H4 (cell line): ENCODE data around the gene RAD23A. TPM values are rescaled to one million over a fixed set of nuclear protein-coding genes. Genes with fewer than 3 reads are reported as not detected.

ENCODE experiments used
- DNase-seq: peaks from one replicate; pipeline ENCODE4 v3.0.0-alpha.2; 2015; ENCODE audit warnings: low spot score
- total RNA-seq: library from RNA; depleted of rRNA; stranded (reverse); fragments of >200 nt; shearing (Covaris generic); gene quantifications from 2 replicates; pipeline ENCODE4 v1.2.3, GENCODE V29; 2014

The RAD23A gene
- total RNA-seq, 1 experiment from 2014 or later, result 209 TPM

DNA sequence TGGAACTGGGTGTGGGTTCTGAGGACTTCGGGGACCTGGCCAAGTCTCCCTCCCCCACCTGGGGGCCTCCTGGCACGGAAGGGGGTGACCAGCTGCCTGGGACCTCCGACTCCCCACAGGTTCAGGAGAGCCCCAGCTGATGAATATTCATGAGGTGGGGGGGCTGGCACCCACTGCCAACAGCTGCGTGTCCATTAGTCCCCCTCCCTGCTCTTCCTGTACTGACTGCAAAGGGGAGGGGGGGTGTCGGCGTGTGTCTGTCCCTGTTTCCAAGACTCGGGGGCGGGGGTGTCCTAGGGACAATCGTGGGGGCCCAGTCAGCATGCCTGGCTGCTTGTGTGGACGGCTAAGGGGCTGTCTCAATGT lies 39.0 kb downstream of the RAD23A start:
- DNase-seq, result no peak

GRCh38 chr19:12985049-12985776 lies 39.6 kb downstream of the RAD23A start:
- peak; percentile 79 for DNase-seq

- DNase-seq, result no peak
Observed at GRCh38 chr19:12986726-12987125, 41.1 kb downstream of the RAD23A start.

GRCh38 chr19:12987190-12987589 lies 41.5 kb downstream of the RAD23A start:
- no peak for DNase-seq

DNA sequence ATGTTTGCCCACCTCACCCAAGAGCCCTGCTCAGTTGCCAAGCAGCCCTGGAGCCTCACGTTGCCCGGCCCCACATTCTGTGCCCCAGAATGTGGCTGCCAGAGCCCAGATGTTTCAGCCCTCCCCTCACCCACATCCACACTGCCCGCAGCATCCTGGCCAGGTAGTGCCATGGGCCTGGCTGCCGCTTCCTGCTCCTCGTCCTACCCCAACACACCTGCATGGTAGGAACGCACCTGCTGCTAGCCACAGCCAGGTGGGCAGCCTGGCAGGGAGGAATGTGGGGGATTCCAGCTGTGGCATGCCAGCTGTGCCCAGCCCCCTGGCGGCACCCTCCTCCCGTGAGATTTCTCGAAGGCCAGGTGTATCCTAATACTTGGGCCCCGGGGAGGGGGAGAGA lies 42.1 kb downstream of the RAD23A start:
- no peak for DNase-seq

- no peak for DNase-seq
Observed at GRCh38 chr19:12990431-12990830, 44.8 kb downstream of the RAD23A start.

DNA sequence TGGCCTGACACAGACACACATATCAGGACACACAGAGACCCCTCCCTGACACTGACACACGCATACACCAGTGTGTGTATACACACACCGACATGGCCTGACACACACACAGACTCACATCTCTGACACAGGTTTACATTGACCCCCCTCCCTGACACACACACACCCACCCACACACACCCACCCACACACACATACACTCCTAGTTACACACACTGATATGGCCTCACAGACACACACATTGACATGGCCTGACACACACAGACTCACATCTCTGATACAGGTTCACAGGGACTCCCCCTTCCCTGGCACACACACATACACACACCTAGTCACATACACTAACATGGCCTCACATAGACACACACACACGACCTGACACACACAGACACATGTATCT lies 45.2 kb downstream of the RAD23A start:
- no peak for DNase-seq

DNA sequence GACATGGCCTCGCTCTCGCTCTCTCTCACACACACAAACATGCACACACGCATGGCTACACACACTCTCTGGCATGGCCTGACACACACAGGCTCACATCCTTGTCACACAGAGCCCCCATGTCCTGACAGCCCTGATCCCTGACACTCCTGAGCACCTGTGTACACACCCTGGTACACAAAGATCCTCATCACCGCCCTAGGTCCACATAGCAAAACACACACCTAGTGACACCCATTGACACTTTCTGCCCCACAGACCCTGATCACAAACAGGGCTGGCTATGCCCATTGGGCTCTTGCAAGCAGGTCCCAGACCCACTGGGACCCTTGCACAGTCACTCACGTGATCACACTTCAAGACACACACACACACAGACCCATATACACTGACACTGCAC lies 45.6 kb downstream of the RAD23A start:
- DNase-seq, result no peak

DNA sequence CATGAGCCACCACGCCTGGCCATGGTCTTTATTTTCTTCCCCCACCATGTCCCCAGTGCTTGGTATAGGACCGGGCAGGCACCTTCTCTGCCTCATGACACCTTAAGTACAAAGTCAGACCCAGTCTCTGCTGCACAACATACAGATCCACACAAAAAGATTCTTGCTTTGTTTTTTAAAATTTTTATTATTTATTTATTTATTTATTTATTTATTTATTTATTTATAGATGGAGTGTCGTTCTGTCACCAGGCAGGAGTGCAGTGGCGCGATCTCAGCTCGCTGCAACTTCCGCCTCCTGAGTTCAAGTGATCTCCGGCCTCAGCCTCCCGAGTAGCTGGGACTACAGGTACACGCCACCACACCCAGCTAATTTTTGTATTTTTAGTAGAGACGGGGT lies 47.1 kb downstream of the RAD23A start:
- no peak for DNase-seq

DNA sequence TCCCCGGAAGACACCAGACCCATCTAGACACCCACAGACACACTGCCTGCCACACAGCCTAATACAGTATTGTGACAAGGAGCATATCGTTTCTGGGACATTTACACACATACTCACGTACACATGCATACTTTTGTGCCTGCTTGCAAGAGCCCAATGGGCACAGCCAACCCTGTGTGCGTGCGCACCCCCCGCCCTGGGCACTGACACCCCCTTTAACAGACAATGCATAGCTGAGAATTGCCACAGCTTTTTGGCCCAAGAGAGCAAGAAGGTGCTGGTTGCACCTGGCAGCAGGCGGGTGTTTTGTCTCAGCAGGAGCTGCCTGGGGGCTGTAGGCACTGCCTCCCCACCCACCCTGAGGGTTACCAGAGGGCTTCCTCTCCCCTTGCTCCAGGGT lies 47.9 kb downstream of the RAD23A start:
- no peak for DNase-seq

- peak; percentile 37 for DNase-seq
Observed at GRCh38 chr19:12994701-12995595, 49.3 kb downstream of the RAD23A start, which contains the start of gene NFIX. NFIX (plus strand) TSS chr19:12995475; CDS start chr19:12995838, 363 bp downstream.

GRCh38 chr19:12995596-12996405 lies 50.1 kb downstream of the RAD23A start:
- DNase-seq, result no peak

- no peak for DNase-seq
Observed at GRCh38 chr19:12996406-12997094, 50.9 kb downstream of the RAD23A start.

GRCh38 chr19:12997179-12997966 lies 51.7 kb downstream of the RAD23A start:
- no peak for DNase-seq

DNA sequence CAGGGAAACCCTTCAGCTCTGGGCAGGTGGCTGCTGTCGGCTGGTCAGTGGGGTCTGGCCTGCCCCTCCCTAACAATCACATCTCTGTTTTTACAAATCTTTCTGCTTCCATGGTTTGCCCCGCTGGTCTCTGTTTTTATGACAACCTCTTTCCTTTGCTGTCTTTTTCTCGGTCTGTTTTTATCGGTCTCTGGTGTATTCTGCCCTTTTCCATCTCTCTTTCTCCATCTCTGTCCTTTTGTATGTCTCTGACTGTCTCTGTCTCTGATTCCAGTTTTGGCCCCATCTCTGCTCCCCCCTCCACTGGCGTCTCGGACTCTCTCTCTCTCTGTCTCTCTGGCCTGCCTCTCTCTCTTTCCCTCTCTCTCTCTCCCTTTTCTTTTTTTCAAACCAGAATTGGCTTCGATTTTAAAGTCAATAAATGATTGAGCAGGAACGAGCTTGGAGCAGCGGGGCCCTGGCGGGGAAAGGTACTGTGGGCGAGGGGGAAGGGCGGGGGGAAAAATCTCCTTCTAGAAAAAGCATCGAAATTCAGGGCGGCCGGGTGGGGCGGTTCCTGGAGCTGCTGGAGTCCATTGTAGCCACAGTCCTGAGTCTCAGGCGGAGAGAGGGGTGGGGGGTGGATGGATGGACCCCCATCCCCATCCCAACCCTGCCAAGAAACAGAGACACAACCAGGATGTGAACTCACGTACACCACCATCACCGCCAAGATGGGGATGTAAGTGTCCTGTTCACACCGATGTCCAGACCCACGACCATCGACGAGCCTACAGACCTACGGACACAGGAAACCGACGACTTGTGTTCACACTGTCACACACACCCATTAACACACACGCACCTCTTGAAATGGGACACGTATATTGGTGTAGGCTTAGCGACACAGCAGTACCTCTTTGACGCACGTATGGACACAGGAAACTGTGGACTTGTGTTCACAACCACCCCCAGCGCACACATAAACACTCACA lies 52.6 kb downstream of the RAD23A start:
- no peak for DNase-seq

DNA sequence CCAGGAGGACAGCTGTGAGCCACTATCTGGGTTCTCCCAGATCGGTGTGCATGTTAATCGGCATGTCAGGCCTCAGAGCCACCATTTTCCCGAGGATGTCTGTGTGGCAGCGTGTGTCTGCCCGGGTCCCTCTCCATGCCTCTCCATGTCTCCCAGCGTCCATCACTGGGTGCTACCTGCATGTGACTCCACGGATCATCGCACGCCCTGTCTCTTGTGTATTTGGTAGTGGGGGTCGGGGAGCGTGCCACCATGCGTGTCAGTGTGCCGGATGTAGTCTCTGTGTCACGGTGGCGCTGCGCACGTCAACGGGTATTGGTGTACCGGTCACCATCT lies 55.5 kb downstream of the RAD23A start:
- no peak for DNase-seq

- no peak for DNase-seq
Observed at GRCh38 chr19:13001502-13002165, 56.0 kb downstream of the RAD23A start.

DNA sequence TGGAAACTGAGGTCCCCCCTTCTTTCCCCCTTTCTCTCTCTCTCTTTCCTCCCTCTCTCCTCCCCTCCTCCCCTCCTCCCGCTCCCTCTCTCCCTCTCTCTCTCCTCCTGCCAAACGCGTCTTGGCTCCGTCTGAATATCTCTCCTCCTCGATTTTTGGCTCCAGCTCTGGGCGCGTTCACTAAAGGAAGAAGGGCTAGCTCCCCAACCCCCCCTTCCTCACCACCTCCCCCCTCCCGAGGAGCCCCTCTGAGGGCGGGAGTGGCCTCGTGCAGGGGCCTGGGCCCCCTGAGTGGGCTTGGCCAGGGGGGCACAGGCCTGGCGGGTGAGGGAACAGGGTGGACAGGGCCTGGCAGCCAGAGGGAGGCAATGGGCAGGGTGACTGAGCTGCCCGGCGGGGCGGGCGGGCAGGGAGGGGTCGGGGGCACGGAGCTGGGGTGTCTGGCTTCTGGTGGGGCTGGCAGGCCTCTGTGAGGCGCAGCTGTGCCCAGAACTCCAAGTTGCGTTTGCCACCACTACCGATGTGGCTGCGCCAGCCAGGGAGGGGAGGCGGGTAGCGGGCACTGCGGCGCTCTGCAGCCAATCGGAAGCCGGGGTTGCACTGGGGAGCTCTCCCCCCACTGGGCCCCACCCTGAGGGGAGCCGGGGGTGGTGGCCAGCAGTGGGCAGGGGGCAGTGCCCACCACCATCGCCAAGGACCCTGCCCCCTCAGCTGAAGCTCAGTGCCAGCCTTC lies 56.7 kb downstream of the RAD23A start:
- no peak for DNase-seq
